ENCODE measurements around the gene DNAJB5.

- TF ChIP-seq CTCF (IDR thresholded peaks at IDR 0.05 in 8 of 11, conservative IDR thresholded peaks at IDR 0.05 in 3 of 11) = no peak
- TF ChIP-seq POLR2A (IDR thresholded peaks at IDR 0.05) = no peak
Measured at GRCh38 chr9:34962546-34962945, 27.0 kb upstream of the DNAJB5 start.

Measured in spleen (tissue), 7 donors.